Measurements from ENCODE around the gene SERPINA3.

SERPINA3 gene

GRCh38 chr14:94620597-94620996, 8.4 kb downstream of the SERPINA3 start:
- H3K27ac ChIP-seq: no peak overlapping the region
- H3K36me3 ChIP-seq (replicated peaks): no peaks in the 10 kb centered on the region
- H3K27me3 ChIP-seq (replicated peaks): no peaks in the 10 kb centered on the region
- H3K4me3 ChIP-seq (ENCODE audit: low read depth, low read length): no peak overlapping the region
- no peak for TF ChIP-seq CTCF (IDR thresholded peaks at IDR 0.05; ENCODE audit: low read depth, low read length, missing control alignments)
- DNase-seq: no peak
- in situ Hi-C loops (cut with HindIII; ENCODE audit: low pct_ligation_motif_present, low sequenced_read_pairs): no loop called here

- in situ Hi-C loops (cut with HindIII; ENCODE audit: low pct_ligation_motif_present, low sequenced_read_pairs): no loop called here
- H3K27me3 ChIP-seq (replicated peaks): no peaks in the 10 kb centered on the region
- no peaks in the 10 kb centered on the region for H3K36me3 ChIP-seq (replicated peaks)
- TF ChIP-seq CTCF (IDR thresholded peaks at IDR 0.05; ENCODE audit: low read depth, low read length, missing control alignments): no peak
- no peak overlapping the region for H3K27ac ChIP-seq
- DNase-seq: no peak
- no peak overlapping the region for H3K4me3 ChIP-seq (ENCODE audit: low read depth, low read length)
These were observed 9.4 kb downstream of the SERPINA3 start for GRCh38 chr14:94621358-94622134.

- in situ Hi-C loops (cut with HindIII; ENCODE audit: low pct_ligation_motif_present, low sequenced_read_pairs): no loop called here
These were observed 10.6 kb downstream of the SERPINA3 start for GRCh38 chr14:94622653-94623421.

GRCh38 chr14:94623422-94623809, 11.2 kb downstream of the SERPINA3 start:
- Histone ChIP-seq H3K36me3 (replicated peaks) (no peaks in the 10 kb centered on the region), H3K27ac (no peak overlapping the region), H3K27me3 (replicated peaks) (no peaks in the 10 kb centered on the region), H3K4me3 (ENCODE audit: low read depth, low read length) (no peak overlapping the region)
- no peak for DNase-seq
- in situ Hi-C loops (cut with HindIII; ENCODE audit: low pct_ligation_motif_present, low sequenced_read_pairs): no loop called here
- TF ChIP-seq CTCF (IDR thresholded peaks at IDR 0.05; ENCODE audit: low read depth, low read length, missing control alignments): no peak

More at GRCh38 chr14:94622653-94623421, 10.6 kb downstream of the SERPINA3 start:
- H3K27ac ChIP-seq: no peak overlapping the region
- no peak for TF ChIP-seq CTCF (IDR thresholded peaks at IDR 0.05; ENCODE audit: low read depth, low read length, missing control alignments)
- no peaks in the 10 kb centered on the region for H3K36me3 ChIP-seq (replicated peaks)
- H3K4me3 ChIP-seq (ENCODE audit: low read depth, low read length): no peak overlapping the region
- no peaks in the 10 kb centered on the region for H3K27me3 ChIP-seq (replicated peaks)
- DNase-seq: no peak

- Histone ChIP-seq H3K36me3 (replicated peaks) (no peaks in the 10 kb centered on the region), H3K27me3 (replicated peaks) (no peaks in the 10 kb centered on the region), H3K4me3 (ENCODE audit: low read depth, low read length) (no peak overlapping the region), H3K27ac (no peak overlapping the region)
- TF ChIP-seq CTCF (IDR thresholded peaks at IDR 0.05; ENCODE audit: low read depth, low read length, missing control alignments): no peak
- in situ Hi-C loops (cut with HindIII; ENCODE audit: low pct_ligation_motif_present, low sequenced_read_pairs): no loop called here
- no peak for DNase-seq
These were observed 11.8 kb downstream of the SERPINA3 start for GRCh38 chr14:94623856-94624499.
